ENCODE measurements around the gene SENP7.

Gene SENP7

DNA sequence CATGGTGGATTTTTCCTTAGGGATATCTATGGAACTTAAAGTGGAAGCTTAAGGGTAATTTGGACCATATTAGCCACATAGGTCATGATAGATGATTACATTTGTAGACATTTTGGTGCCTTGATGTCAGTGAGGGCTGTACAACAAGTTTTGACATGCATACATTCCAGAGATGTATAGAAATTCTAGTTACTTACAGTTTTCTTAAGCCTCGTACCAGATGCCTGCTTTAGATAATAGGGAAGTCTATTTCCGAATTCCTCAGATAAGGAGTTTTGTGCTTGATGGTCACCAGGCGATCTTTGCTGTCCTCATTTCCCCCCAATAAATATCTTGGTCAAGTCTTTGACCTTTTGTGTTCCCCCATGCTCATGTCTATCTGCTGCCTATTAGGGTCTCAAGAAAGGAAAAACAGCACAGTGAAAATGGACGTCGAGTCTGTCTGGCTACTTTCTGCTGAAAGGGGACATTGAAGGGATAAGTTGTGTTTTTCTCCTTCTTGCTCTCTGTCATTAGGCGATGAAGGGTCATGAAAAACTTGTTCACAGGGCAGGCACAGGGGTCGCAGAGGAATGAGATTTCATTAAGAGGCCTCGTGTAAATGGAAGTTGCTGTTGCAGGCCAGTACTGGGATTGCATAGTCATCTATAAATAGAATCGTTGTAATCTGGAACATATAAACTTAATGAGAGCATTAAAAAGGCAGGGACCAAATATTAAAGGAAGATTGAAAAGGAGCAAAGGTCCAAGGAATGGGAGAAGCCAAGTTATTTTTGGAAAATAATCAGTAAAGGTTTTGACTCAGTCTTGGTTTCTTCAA is 20.0 kb upstream of the SENP7 start:
- TF ChIP-seq GLIS3 (CRISPR knock-in tag; IDR thresholded peaks at IDR 0.05) (no peak), ZFP3 (CRISPR knock-in tag; IDR thresholded peaks at IDR 0.05) (no peak), TOX (CRISPR knock-in tag; IDR thresholded peaks at IDR 0.05; ENCODE audit: borderline replicate concordance) (no peak), OSR1 (CRISPR knock-in tag; IDR thresholded peaks at IDR 0.05) (no peak), ZNF565 (CRISPR knock-in tag; conservative IDR thresholded peaks at IDR 0.05; ENCODE audit: low read depth) (no peak), CSDC2 (CRISPR knock-in tag; IDR thresholded peaks at IDR 0.05) (no peak), SNAI2 (CRISPR knock-in tag; IDR thresholded peaks at IDR 0.05) (no peak), BACH2 (CRISPR knock-in tag; IDR thresholded peaks at IDR 0.05; ENCODE audit: borderline replicate concordance) (no peak), ESRRG (CRISPR knock-in tag; IDR thresholded peaks at IDR 0.05) (no peak), ARNTL (CRISPR knock-in tag; IDR thresholded peaks at IDR 0.05; ENCODE audit: borderline replicate concordance, low read depth) (no peak), TCF4 (CRISPR knock-in tag; IDR thresholded peaks at IDR 0.05; ENCODE audit: borderline replicate concordance) (no peak), ISL1 (CRISPR knock-in tag; IDR thresholded peaks at IDR 0.05) (no peak), RARB (CRISPR knock-in tag; IDR thresholded peaks at IDR 0.05) (no peak), ZNF70 (CRISPR knock-in tag; IDR thresholded peaks at IDR 0.05) (no peak), ZC3H10 (CRISPR knock-in tag; IDR thresholded peaks at IDR 0.05) (no peak), ZNF8 (CRISPR knock-in tag; IDR thresholded peaks at IDR 0.05) (no peak), ZFP30 (CRISPR knock-in tag; IDR thresholded peaks at IDR 0.05) (no peak)
- TF ChIP-seq, protein P1, sequence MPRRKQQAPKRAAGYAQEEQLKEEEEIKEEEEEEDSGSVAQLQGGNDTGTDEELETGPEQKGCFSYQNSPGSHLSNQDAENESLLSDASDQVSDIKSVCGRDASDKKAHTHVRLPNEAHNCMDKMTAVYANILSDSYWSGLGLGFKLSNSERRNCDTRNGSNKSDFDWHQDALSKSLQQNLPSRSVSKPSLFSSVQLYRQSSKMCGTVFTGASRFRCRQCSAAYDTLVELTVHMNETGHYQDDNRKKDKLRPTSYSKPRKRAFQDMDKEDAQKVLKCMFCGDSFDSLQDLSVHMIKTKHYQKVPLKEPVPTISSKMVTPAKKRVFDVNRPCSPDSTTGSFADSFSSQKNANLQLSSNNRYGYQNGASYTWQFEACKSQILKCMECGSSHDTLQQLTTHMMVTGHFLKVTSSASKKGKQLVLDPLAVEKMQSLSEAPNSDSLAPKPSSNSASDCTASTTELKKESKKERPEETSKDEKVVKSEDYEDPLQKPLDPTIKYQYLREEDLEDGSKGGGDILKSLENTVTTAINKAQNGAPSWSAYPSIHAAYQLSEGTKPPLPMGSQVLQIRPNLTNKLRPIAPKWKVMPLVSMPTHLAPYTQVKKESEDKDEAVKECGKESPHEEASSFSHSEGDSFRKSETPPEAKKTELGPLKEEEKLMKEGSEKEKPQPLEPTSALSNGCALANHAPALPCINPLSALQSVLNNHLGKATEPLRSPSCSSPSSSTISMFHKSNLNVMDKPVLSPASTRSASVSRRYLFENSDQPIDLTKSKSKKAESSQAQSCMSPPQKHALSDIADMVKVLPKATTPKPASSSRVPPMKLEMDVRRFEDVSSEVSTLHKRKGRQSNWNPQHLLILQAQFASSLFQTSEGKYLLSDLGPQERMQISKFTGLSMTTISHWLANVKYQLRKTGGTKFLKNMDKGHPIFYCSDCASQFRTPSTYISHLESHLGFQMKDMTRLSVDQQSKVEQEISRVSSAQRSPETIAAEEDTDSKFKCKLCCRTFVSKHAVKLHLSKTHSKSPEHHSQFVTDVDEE (CRISPR knock-in tag; IDR thresholded peaks at IDR 0.05): no peak
- TF ChIP-seq, protein P2, sequence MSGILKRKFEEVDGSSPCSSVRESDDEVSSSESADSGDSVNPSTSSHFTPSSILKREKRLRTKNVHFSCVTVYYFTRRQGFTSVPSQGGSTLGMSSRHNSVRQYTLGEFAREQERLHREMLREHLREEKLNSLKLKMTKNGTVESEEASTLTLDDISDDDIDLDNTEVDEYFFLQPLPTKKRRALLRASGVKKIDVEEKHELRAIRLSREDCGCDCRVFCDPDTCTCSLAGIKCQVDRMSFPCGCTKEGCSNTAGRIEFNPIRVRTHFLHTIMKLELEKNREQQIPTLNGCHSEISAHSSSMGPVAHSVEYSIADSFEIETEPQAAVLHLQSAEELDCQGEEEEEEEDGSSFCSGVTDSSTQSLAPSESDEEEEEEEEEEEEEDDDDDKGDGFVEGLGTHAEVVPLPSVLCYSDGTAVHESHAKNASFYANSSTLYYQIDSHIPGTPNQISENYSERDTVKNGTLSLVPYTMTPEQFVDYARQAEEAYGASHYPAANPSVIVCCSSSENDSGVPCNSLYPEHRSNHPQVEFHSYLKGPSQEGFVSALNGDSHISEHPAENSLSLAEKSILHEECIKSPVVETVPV (CRISPR knock-in tag; IDR thresholded peaks at IDR 0.05): no peak
- TF ChIP-seq, protein P3, sequence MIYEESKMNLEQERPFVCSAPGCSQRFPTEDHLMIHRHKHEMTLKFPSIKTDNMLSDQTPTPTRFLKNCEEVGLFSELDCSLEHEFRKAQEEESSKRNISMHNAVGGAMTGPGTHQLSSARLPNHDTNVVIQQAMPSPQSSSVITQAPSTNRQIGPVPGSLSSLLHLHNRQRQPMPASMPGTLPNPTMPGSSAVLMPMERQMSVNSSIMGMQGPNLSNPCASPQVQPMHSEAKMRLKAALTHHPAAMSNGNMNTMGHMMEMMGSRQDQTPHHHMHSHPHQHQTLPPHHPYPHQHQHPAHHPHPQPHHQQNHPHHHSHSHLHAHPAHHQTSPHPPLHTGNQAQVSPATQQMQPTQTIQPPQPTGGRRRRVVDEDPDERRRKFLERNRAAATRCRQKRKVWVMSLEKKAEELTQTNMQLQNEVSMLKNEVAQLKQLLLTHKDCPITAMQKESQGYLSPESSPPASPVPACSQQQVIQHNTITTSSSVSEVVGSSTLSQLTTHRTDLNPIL (CRISPR knock-in tag; IDR thresholded peaks at IDR 0.05; ENCODE audit: low read depth): no peak
- ATAC-seq: peak; percentile 40; the same call in 1 of the 3 replicates

DNA sequence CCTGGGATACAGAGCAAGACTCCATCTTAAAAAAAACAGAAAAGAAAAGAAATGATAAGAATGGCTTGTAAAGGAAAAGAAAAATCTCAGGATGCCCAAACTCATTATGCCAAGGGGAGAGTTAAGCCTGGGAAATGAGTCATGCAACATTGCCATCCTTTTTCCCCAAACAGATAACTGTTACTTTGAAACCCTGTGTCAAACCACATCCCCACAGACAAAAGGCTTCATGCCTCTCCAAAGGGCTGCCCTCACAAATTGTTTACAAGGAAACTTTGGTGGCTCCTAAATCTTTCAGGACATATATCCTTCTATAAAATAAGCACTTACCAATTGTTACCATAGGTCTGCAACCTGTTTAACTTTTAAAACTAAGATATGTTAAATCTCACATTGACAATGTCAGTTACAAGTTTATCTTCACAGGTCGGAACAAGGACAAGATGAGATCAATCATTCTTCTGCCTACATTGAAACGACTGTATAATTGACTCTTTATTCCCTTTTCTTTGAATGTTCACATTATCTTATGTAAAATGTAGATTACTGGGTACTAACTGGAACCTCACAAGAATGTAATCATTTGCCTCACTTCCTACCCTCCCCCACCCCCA is 18.6 kb upstream of the SENP7 start:
- no peak for TF ChIP-seq GLIS3 (CRISPR knock-in tag; IDR thresholded peaks at IDR 0.05)
- no peak for TF ChIP-seq ZC3H10 (CRISPR knock-in tag; IDR thresholded peaks at IDR 0.05)
- TF ChIP-seq, protein P4, sequence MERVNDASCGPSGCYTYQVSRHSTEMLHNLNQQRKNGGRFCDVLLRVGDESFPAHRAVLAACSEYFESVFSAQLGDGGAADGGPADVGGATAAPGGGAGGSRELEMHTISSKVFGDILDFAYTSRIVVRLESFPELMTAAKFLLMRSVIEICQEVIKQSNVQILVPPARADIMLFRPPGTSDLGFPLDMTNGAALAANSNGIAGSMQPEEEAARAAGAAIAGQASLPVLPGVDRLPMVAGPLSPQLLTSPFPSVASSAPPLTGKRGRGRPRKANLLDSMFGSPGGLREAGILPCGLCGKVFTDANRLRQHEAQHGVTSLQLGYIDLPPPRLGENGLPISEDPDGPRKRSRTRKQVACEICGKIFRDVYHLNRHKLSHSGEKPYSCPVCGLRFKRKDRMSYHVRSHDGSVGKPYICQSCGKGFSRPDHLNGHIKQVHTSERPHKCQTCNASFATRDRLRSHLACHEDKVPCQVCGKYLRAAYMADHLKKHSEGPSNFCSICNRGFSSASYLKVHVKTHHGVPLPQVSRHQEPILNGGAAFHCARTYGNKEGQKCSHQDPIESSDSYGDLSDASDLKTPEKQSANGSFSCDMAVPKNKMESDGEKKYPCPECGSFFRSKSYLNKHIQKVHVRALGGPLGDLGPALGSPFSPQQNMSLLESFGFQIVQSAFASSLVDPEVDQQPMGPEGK (CRISPR knock-in tag; IDR thresholded peaks at IDR 0.05; ENCODE audit: borderline replicate concordance): no peak
- no peak for TF ChIP-seq TOX (CRISPR knock-in tag; IDR thresholded peaks at IDR 0.05; ENCODE audit: borderline replicate concordance)
- no peak for TF ChIP-seq SNAI2 (CRISPR knock-in tag; IDR thresholded peaks at IDR 0.05)
- TF ChIP-seq PPARA (CRISPR knock-in tag; IDR thresholded peaks at IDR 0.05; ENCODE audit: borderline replicate concordance): no peak
- no peak for TF ChIP-seq ZNF70 (CRISPR knock-in tag; IDR thresholded peaks at IDR 0.05)
- TF ChIP-seq, protein P2 (CRISPR knock-in tag; IDR thresholded peaks at IDR 0.05): no peak
- no peak for TF ChIP-seq BACH2 (CRISPR knock-in tag; IDR thresholded peaks at IDR 0.05; ENCODE audit: borderline replicate concordance)
- no peak for TF ChIP-seq ARNTL (CRISPR knock-in tag; IDR thresholded peaks at IDR 0.05; ENCODE audit: borderline replicate concordance, low read depth)
- no peak for TF ChIP-seq ZNF8 (CRISPR knock-in tag; IDR thresholded peaks at IDR 0.05)
- no peak for TF ChIP-seq OSR1 (CRISPR knock-in tag; IDR thresholded peaks at IDR 0.05)
- TF ChIP-seq ZFP3 (CRISPR knock-in tag; IDR thresholded peaks at IDR 0.05): no peak
- no peak for TF ChIP-seq ZFP30 (CRISPR knock-in tag; IDR thresholded peaks at IDR 0.05)
- no peak for TF ChIP-seq TCF4 (CRISPR knock-in tag; IDR thresholded peaks at IDR 0.05; ENCODE audit: borderline replicate concordance)
- TF ChIP-seq CSDC2 (CRISPR knock-in tag; IDR thresholded peaks at IDR 0.05): no peak
- TF ChIP-seq, protein P1 (CRISPR knock-in tag; IDR thresholded peaks at IDR 0.05): no peak

More for the DNA sequence above, 18.6 kb upstream of the SENP7 start:
- ATAC-seq: no peak

Measured in SK-N-SH treated with all-trans-retinoic acid at 6 μM for 48 hours (cell line).